H9 (cell line): ENCODE measurements around the gene SQSTM1. TPM values are rescaled to one million over a fixed set of nuclear protein-coding genes. Genes with fewer than 3 reads are reported as not detected.

Source experiments
- DNase-seq: peaks from one replicate; pipeline ENCODE4 v3.0.0-alpha.2; 2017
- H2AFZ ChIP-seq: one replicate; pipeline ENCODE4 v1.6.1; 2013; ENCODE audit warnings: mild to moderate bottlenecking, low read length, control low read depth, moderate library complexity
- H2AK5ac ChIP-seq: 2 replicates; pipeline ENCODE4 v1.6.1; 2013; ENCODE audit warnings: low read length, control low read depth, mixed read lengths; ENCODE audit not compliant: insufficient read length
- H2BK120ac ChIP-seq: one replicate; pipeline ENCODE4 v1.6.1; 2013; ENCODE audit warnings: low read depth, mild to moderate bottlenecking, low read length, control low read depth, inconsistent platforms; ENCODE audit not compliant: poor library complexity, severe bottlenecking
- H2BK12ac ChIP-seq: 2 replicates; pipeline ENCODE4 v1.6.1; 2013; ENCODE audit warnings: low read length, control low read depth, mixed read lengths, low read depth; ENCODE audit not compliant: insufficient read length
- H2BK15ac ChIP-seq: 2 replicates; pipeline ENCODE4 v1.6.1; 2013; ENCODE audit warnings: low read depth, low read length, control low read depth
- H2BK20ac ChIP-seq: one replicate; pipeline ENCODE4 v1.6.1; 2013; ENCODE audit warnings: low read depth, mild to moderate bottlenecking, low read length, control low read depth, inconsistent platforms; ENCODE audit not compliant: poor library complexity, severe bottlenecking
- H2BK5ac ChIP-seq: 2 replicates; pipeline ENCODE4 v1.6.1; 2013; ENCODE audit warnings: low read length, control low read depth, mixed read lengths; ENCODE audit not compliant: insufficient read length
- H3K14ac ChIP-seq: 2 replicates; pipeline ENCODE4 v1.6.1; 2013; ENCODE audit warnings: low read length, control low read depth; ENCODE audit not compliant: insufficient read depth
- H3K18ac ChIP-seq: 2 replicates; pipeline ENCODE4 v1.6.1; 2013; ENCODE audit warnings: low read depth, mild to moderate bottlenecking, mixed read lengths, low read length, control low read depth; ENCODE audit not compliant: insufficient read length
- H3K23ac ChIP-seq: 2 replicates; pipeline ENCODE4 v1.6.1; 2013; ENCODE audit warnings: low read length, control low read depth, mixed read lengths, low read depth; ENCODE audit not compliant: insufficient read length
- H3K23me2 ChIP-seq: 2 replicates; pipeline ENCODE4 v1.6.1; 2013; ENCODE audit warnings: low read depth, mild to moderate bottlenecking, mixed read lengths, low read length, control low read depth; ENCODE audit not compliant: insufficient read length, poor library complexity, severe bottlenecking
- H3K27ac ChIP-seq: 2 replicates; pipeline ENCODE4 v1.5.1; 2013; ENCODE audit warnings: low read length, control low read depth, mixed read lengths, low read depth; ENCODE audit not compliant: insufficient read length
- H3K27me3 ChIP-seq: 2 replicates; pipeline ENCODE4 v1.6.1; 2013; ENCODE audit warnings: low read length, control low read depth, inconsistent platforms; ENCODE audit not compliant: insufficient read depth
- H3K4ac ChIP-seq: 2 replicates; pipeline ENCODE4 v1.6.1; 2013; ENCODE audit warnings: low read depth, mild to moderate bottlenecking, control low read depth, inconsistent platforms, low read length, moderate library complexity
- H3K4me1 ChIP-seq: 2 replicates; pipeline ENCODE4 v1.6.1; 2013; ENCODE audit warnings: low read length, control low read depth, inconsistent platforms; ENCODE audit not compliant: insufficient read depth
- H3K4me2 ChIP-seq: 2 replicates; pipeline ENCODE4 v1.6.1; 2013; ENCODE audit warnings: low read length, control low read depth, mixed read lengths; ENCODE audit not compliant: insufficient read length, insufficient read depth
- H3K56ac ChIP-seq: 2 replicates; pipeline ENCODE4 v1.6.1; 2013; ENCODE audit warnings: low read depth, mild to moderate bottlenecking, mixed read lengths, low read length, control low read depth; ENCODE audit not compliant: insufficient read length
- H3K79me1 ChIP-seq: 2 replicates; pipeline ENCODE4 v1.6.1; 2013; ENCODE audit warnings: low read depth, mild to moderate bottlenecking, moderate library complexity, low read length, control low read depth, inconsistent platforms; ENCODE audit not compliant: insufficient read depth, poor library complexity, severe bottlenecking
- H3K79me2 ChIP-seq: 2 replicates; pipeline ENCODE4 v1.6.1; 2013; ENCODE audit warnings: low read length, control low read depth, inconsistent platforms; ENCODE audit not compliant: insufficient read depth
- H3K9ac ChIP-seq: 2 replicates; pipeline ENCODE4 v1.6.1; 2013; ENCODE audit warnings: low read length, control low read depth, mixed read lengths; ENCODE audit not compliant: insufficient read length; ENCODE audit errors: extremely low read depth
- H3K9me3 ChIP-seq: one replicate; pipeline ENCODE4 v1.6.1; 2013; ENCODE audit warnings: low read depth, low read length, inconsistent platforms; ENCODE audit not compliant: control insufficient read depth
- H3T11ph ChIP-seq: one replicate; pipeline ENCODE4 v1.6.1; 2013; ENCODE audit warnings: mild to moderate bottlenecking, low read length, control low read depth, inconsistent platforms
- H4K20me1 ChIP-seq: one replicate; pipeline ENCODE4 v1.6.1; 2013; ENCODE audit not compliant: control insufficient read depth, insufficient read length, insufficient read depth
- H4K5ac ChIP-seq: 2 replicates; pipeline ENCODE4 v1.6.1; 2013; ENCODE audit warnings: low read depth, mild to moderate bottlenecking, mixed read lengths, low read length, control low read depth; ENCODE audit not compliant: insufficient read length
- H4K8ac ChIP-seq: replicated peaks from 2 replicates; pipeline ENCODE4 v1.6.1; 2013; ENCODE audit warnings: low read length, control low read depth, mixed read lengths, low read depth; ENCODE audit not compliant: insufficient read length
- H4K91ac ChIP-seq: 2 replicates; pipeline ENCODE4 v1.6.1; 2013; ENCODE audit warnings: low read depth, mild to moderate bottlenecking, moderate library complexity, mixed read lengths, low read length, control low read depth; ENCODE audit not compliant: insufficient read length
- H3K27ac Mint-ChIP-seq, 3 experiments: 2 replicates in 2 of 3; 3 replicates in 1 of 3; pipeline ENCODE4 v1.8.0; 2020 to 2021; ENCODE audit warnings: mixed read lengths in 3 of 3, mild to moderate bottlenecking in 1 of 3, moderate library complexity in 1 of 3
- H3K27me3 Mint-ChIP-seq: 2 replicates; pipeline ENCODE4 v1.8.0; 2021; ENCODE audit warnings: low read depth, mild to moderate bottlenecking, moderate library complexity, mixed read lengths
- H3K36me3 Mint-ChIP-seq, 3 experiments: 2 replicates in 2 of 3; 3 replicates in 1 of 3; pipeline ENCODE4 v1.8.0; 2020 to 2021; ENCODE audit warnings: low read depth in 3 of 3, mixed read lengths in 3 of 3; ENCODE audit not compliant: insufficient read depth in 1 of 3
- H3K4me1 Mint-ChIP-seq, 2 experiments: 2 replicates each; pipeline ENCODE4 v1.8.0; 2020; ENCODE audit warnings: mixed read lengths in 2 of 2
- H3K4me3 Mint-ChIP-seq, 2 experiments: 2 replicates in 1 of 2; 3 replicates in 1 of 2; pipeline ENCODE4 v1.8.0; 2020 to 2021; ENCODE audit warnings: mild to moderate bottlenecking in 2 of 2, mixed read lengths in 2 of 2, moderate library complexity in 1 of 2
- H3K9me3 Mint-ChIP-seq, 2 experiments: 2 replicates in 1 of 2; 3 replicates in 1 of 2; pipeline ENCODE4 v1.8.0; 2020; ENCODE audit warnings: mild to moderate bottlenecking in 2 of 2, mixed read lengths in 2 of 2, moderate library complexity in 1 of 2
- CTCF ChIP-seq: fragments of 200-600 bp; sonication (generic); conservative IDR thresholded peaks from 3 replicates; pipeline ENCODE4 v1.8.0; 2021; ENCODE audit warnings: antibody characterized with exemption, mild to moderate bottlenecking
- WGBS: extraction: QIAGEN DNeasy Blood & Tissue Kit; methylation state at CpG from one replicate; pipeline ENCODE4 v1.1.7; 2013; ENCODE audit warnings: missing lambda C conversion rate, low lambda C conversion rate, mixed read lengths; ENCODE audit not compliant: insufficient read length; ENCODE audit errors: extremely low coverage; 5-methylcytosine and 5-hydroxymethylcytosine counted together
- total RNA-seq: library from RNA; stranded (reverse); gene quantifications from 2 replicates; pipeline ENCODE4 v1.2.1, GENCODE V29; 2021

SQSTM1 gene
- total RNA-seq, 1 experiment from 2014 or later: 144 TPM

GRCh38 chr5:179872055-179872827 is 51.5 kb downstream of the SQSTM1 start:
- Histone ChIP-seq H2BK20ac (no peak overlapping the region), H3K18ac (no peak overlapping the region), H2BK120ac (no peak overlapping the region), H2AFZ (no peak overlapping the region), H3K4me2 (no peak overlapping the region), H3K56ac (no peak overlapping the region), H3K4ac (no peak overlapping the region), H2BK12ac (no peak overlapping the region), H3K27me3 (no peaks in the 10 kb centered on the region), H3K4me1 (no peaks in the 10 kb centered on the region), H3K23me2 (no peaks in the 10 kb centered on the region), H3K14ac (no peak overlapping the region), H3T11ph (no peak overlapping the region), H4K20me1 (no peaks in the 10 kb centered on the region), H3K79me2 (no peaks in the 10 kb centered on the region), H3K23ac (no peak overlapping the region), H2BK5ac (no peak overlapping the region), H2AK5ac (no peak overlapping the region), H3K9ac (no peak overlapping the region), H2BK15ac (no peak overlapping the region), H3K9me3 (no peaks in the 10 kb centered on the region), H4K5ac (no peak overlapping the region), H4K91ac (no peak overlapping the region), H4K8ac (no peak overlapping the region), H3K79me1 (no peaks in the 10 kb centered on the region), H3K27ac (no peak overlapping the region)
- DNase-seq: no peak
- no peaks in the 10 kb centered on the region for H3K9me3 Mint-ChIP-seq
- TF ChIP-seq CTCF: no peak
- no peak overlapping the region for H3K27ac Mint-ChIP-seq
- H3K4me1 Mint-ChIP-seq: peaks cover 6 to 17% of the 10 kb centered on the region in 2 experiments
- peaks cover 8 to 48% (median 43%) of the 10 kb centered on the region in 3 experiments; a peak in 6 of 7 replicates for H3K36me3 Mint-ChIP-seq
- no peak overlapping the region for H3K4me3 Mint-ChIP-seq
- no CpG with 5 or more reads among the region's 18 CpGs for WGBS
- H3K27me3 Mint-ChIP-seq: peaks cover 1% of the 10 kb centered on the region; the same call in 1 of the 2 replicates
